ENCODE results near the gene WDR7.

- TF ChIP-seq POLR2A (IDR thresholded peaks at IDR 0.05): no peak
- no peak for TF ChIP-seq CTCF (IDR thresholded peaks at IDR 0.05)
Observed at GRCh38 chr18:57063601-57064103, 412.5 kb downstream of the WDR7 start.
